ENCODE data around the gene HAVCR1.

GRCh38 chr5:157059891-157060290 is 975 bp upstream of the HAVCR1 start:
- TF ChIP-seq ZNF18 (tag by site-specific recombination; IDR thresholded peaks at IDR 0.05) (no peak), ZBTB7A (tag by site-specific recombination; IDR thresholded peaks at IDR 0.05; ENCODE audit: low read depth) (no peak), ZNF677 (tag by site-specific recombination; IDR thresholded peaks at IDR 0.05) (no peak), ZNF571 (tag by site-specific recombination; IDR thresholded peaks at IDR 0.05) (no peak), CTCF (tag by site-specific recombination; IDR thresholded peaks at IDR 0.05) (no peak), GFI1B (tag by site-specific recombination; IDR thresholded peaks at IDR 0.05) (no peak)
